Neural cell (in vitro differentiated cells): ENCODE results near the gene SYNE3. TPM values are rescaled to one million over a fixed set of nuclear protein-coding genes. Genes with fewer than 3 reads are reported as not detected.

Experiments
- H2AFZ ChIP-seq: fragments of 200-600, 300-800 bp; sonication (generic), shearing (Covaris generic); 2 replicates; pipeline ENCODE4 v1.6.0; 2014; ENCODE audit warnings: low read depth, mild to moderate bottlenecking, antibody characterized with exemption, low read length, moderate library complexity
- H3F3A ChIP-seq: fragments of 200-600 bp; shearing (Covaris generic); 2 replicates; pipeline ENCODE4 v1.6.1; 2016; ENCODE audit warnings: mild to moderate bottlenecking, moderate library complexity, mixed read lengths, antibody characterized with exemption, low read length; ENCODE audit not compliant: insufficient read depth, poor library complexity, severe bottlenecking
- H3K27ac ChIP-seq: fragments of 200-600, 300-800 bp; sonication (generic), shearing (Covaris generic); 2 replicates; pipeline ENCODE4 v1.5.1; 2014; ENCODE audit warnings: mild to moderate bottlenecking, low read length, moderate library complexity
- H3K27me3 ChIP-seq: fragments of 300-800, 200-600 bp; sonication (generic), shearing (Covaris generic); 2 replicates; pipeline ENCODE4 v1.6.0; 2014; ENCODE audit warnings: mild to moderate bottlenecking, low read depth, low read length, moderate library complexity; ENCODE audit not compliant: insufficient read depth
- H3K36me3 ChIP-seq: fragments of 300-800, 200-600 bp; sonication (generic), shearing (Covaris generic); 2 replicates; pipeline ENCODE4 v1.5.1; 2014; ENCODE audit warnings: mild to moderate bottlenecking, antibody characterized with exemption, low read length, moderate library complexity; ENCODE audit not compliant: insufficient read depth
- H3K4me2 ChIP-seq: fragments of 300-800, 200-600 bp; sonication (generic), shearing (Covaris generic); 2 replicates; pipeline ENCODE4 v1.6.0; 2014; ENCODE audit warnings: mild to moderate bottlenecking, low read length
- H3K4me3 ChIP-seq: fragments of 300-800, 200-600 bp; sonication (generic), shearing (Covaris generic); 2 replicates; pipeline ENCODE4 v1.5.1; 2014; ENCODE audit warnings: mild to moderate bottlenecking, low read length, moderate library complexity
- H3K79me2 ChIP-seq: fragments of 200-600 bp; shearing (Covaris generic); replicated peaks from 2 replicates; pipeline ENCODE4 v1.6.0; 2014; ENCODE audit warnings: mild to moderate bottlenecking, low read length, moderate library complexity; ENCODE audit not compliant: insufficient read depth
- H3K9ac ChIP-seq: fragments of 300-800, 200-600 bp; sonication (generic), shearing (Covaris generic); 2 replicates; pipeline ENCODE4 v1.6.1; 2016; ENCODE audit warnings: mild to moderate bottlenecking, low read length, mixed read lengths
- H3K9me2 ChIP-seq: fragments of 200-600 bp; shearing (Covaris generic); 2 replicates; pipeline ENCODE4 v1.6.1; 2016; ENCODE audit warnings: mild to moderate bottlenecking, low read length, mixed read lengths; ENCODE audit not compliant: insufficient read depth
- H3K9me3 ChIP-seq: fragments of 200-600, 300-800 bp; sonication (generic), shearing (Covaris generic); 2 replicates; pipeline ENCODE4 v1.6.1; 2016; ENCODE audit warnings: mild to moderate bottlenecking, mixed run types, low read length, moderate library complexity, mixed read lengths
- H4K20me1 ChIP-seq: fragments of 200-600 bp; shearing (Covaris generic); 2 replicates; pipeline ENCODE4 v1.6.1; 2016; ENCODE audit warnings: mild to moderate bottlenecking, mixed run types; ENCODE audit not compliant: insufficient read depth
- CTCF ChIP-seq: fragments of 450-650 bp; IDR thresholded peaks from 2 replicates; pipeline ENCODE4 v1.5.1; 2014; ENCODE audit warnings: antibody characterized with exemption, mild to moderate bottlenecking, moderate library complexity; ENCODE audit not compliant: poor library complexity, severe bottlenecking
- EP300 ChIP-seq: fragments of 450-650 bp; conservative IDR thresholded peaks from 2 replicates; pipeline ENCODE4 v1.6.1; 2014; ENCODE audit warnings: antibody characterized with exemption, mild to moderate bottlenecking, moderate library complexity; ENCODE audit not compliant: poor library complexity, severe bottlenecking
- EZH2 ChIP-seq: fragments of 200-600, 300-800 bp; shearing (Covaris generic), sonication (generic); IDR thresholded peaks from 2 replicates; pipeline ENCODE4 v1.6.1; 2014; ENCODE audit warnings: antibody characterized with exemption, low read length, borderline replicate concordance, mild to moderate bottlenecking; ENCODE audit not compliant: insufficient read depth, poor library complexity, severe bottlenecking
- MXI1 ChIP-seq: fragments of 450-650 bp; conservative IDR thresholded peaks from 2 replicates; pipeline ENCODE4 v1.6.1; 2014; ENCODE audit warnings: antibody characterized with exemption, mild to moderate bottlenecking; ENCODE audit not compliant: poor library complexity, severe bottlenecking
- POLR2AphosphoS5 ChIP-seq: IDR thresholded peaks from 2 replicates; pipeline ENCODE4 v1.6.1; 2012
- RAD21 ChIP-seq: fragments of 450-650 bp; conservative IDR thresholded peaks from 2 replicates; pipeline ENCODE4 v1.6.1; 2014; ENCODE audit warnings: antibody characterized with exemption, mild to moderate bottlenecking, moderate library complexity
- REST ChIP-seq: IDR thresholded peaks from 2 replicates; pipeline ENCODE4 v1.6.1; 2012; ENCODE audit warnings: borderline replicate concordance
- SMC3 ChIP-seq: fragments of 450-650 bp; conservative IDR thresholded peaks from 2 replicates; pipeline ENCODE4 v1.6.1; 2014; ENCODE audit warnings: antibody characterized with exemption, mild to moderate bottlenecking, moderate library complexity; ENCODE audit not compliant: poor library complexity
- TAF1 ChIP-seq: IDR thresholded peaks from 2 replicates; pipeline ENCODE4 v1.6.1; 2012; ENCODE audit warnings: low read depth
- polyA plus RNA-seq: library from polyadenylated mRNA; depleted of rRNA; stranded (reverse); fragments of >200 nt; gene quantifications from 2 replicates; pipeline ENCODE4 v1.2.3, GENCODE V29; 2014

SYNE3 gene
- polyA plus RNA-seq, 1 donor from 2014 or later = 0.35 TPM

GRCh38 chr14:95541932-95542930, 25.8 kb upstream of the SYNE3 start:
- no peak overlapping the region for H2AFZ ChIP-seq
- H3K9me3 ChIP-seq = no peaks in the 10 kb centered on the region
- H3K36me3 ChIP-seq = no peaks in the 10 kb centered on the region
- no peaks in the 10 kb centered on the region for H4K20me1 ChIP-seq
- TF ChIP-seq SMC3 (no peak), CTCF (no peak), MXI1 (no peak), TAF1 (no peak)
- H3K9ac ChIP-seq = no peak overlapping the region
- H3K4me3 ChIP-seq = no peak overlapping the region
- H3K79me2 ChIP-seq = peaks cover 56% of the 10 kb centered on the region
- H3K9me2 ChIP-seq = no peaks in the 10 kb centered on the region
- H3K27me3 ChIP-seq = no peaks in the 10 kb centered on the region
- no peak overlapping the region for H3K27ac ChIP-seq
- no peaks in the 10 kb centered on the region for H3F3A ChIP-seq
- H3K4me2 ChIP-seq = no peak overlapping the region

- Histone ChIP-seq H3K9me2 (no peaks in the 10 kb centered on the region), H3K79me2 (peaks cover 65% of the 10 kb centered on the region), H3K9ac (no peak overlapping the region), H4K20me1 (no peaks in the 10 kb centered on the region), H2AFZ (no peak overlapping the region), H3K4me2 (no peak overlapping the region), H3K9me3 (no peaks in the 10 kb centered on the region), H3F3A (no peaks in the 10 kb centered on the region), H3K36me3 (no peaks in the 10 kb centered on the region), H3K27me3 (no peaks in the 10 kb centered on the region), H3K27ac (no peak overlapping the region), H3K4me3 (no peak overlapping the region)
- TF ChIP-seq POLR2AphosphoS5 (no peak), MXI1 (no peak), EZH2 (no peak), TAF1 (no peak), SMC3 (no peak), CTCF (no peak), EP300 (no peak), RAD21 (no peak), REST (no peak)
Observed at GRCh38 chr14:95541346-95541745, 24.9 kb upstream of the SYNE3 start.
